ENCODE measurements around the gene AVPR1B.

DNA sequence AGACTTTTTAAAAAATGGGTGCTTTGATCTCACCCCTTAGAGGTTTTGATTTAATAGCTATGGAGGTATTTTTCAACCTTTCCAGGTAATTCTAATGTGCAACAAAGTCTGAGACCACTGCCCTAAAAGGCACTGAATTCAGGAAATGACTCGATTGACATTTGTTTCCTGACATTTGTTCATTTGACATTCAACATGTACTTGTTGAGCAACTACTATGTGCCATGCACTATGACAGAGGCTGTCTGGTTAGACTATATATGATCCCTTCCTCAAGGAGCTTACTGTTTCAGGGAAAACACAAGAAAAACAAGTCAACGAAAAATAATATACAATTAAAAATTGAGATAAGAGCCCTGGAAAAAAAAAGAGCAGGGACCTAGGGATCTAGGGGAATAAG lies 25.6 kb upstream of the AVPR1B start:
- TF ChIP-seq, protein P1, sequence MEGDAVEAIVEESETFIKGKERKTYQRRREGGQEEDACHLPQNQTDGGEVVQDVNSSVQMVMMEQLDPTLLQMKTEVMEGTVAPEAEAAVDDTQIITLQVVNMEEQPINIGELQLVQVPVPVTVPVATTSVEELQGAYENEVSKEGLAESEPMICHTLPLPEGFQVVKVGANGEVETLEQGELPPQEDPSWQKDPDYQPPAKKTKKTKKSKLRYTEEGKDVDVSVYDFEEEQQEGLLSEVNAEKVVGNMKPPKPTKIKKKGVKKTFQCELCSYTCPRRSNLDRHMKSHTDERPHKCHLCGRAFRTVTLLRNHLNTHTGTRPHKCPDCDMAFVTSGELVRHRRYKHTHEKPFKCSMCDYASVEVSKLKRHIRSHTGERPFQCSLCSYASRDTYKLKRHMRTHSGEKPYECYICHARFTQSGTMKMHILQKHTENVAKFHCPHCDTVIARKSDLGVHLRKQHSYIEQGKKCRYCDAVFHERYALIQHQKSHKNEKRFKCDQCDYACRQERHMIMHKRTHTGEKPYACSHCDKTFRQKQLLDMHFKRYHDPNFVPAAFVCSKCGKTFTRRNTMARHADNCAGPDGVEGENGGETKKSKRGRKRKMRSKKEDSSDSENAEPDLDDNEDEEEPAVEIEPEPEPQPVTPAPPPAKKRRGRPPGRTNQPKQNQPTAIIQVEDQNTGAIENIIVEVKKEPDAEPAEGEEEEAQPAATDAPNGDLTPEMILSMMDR (IDR thresholded peaks at IDR 0.05) = no peak
- TF ChIP-seq TCF7L2 (IDR thresholded peaks at IDR 0.05; ENCODE audit: low read depth, low read length) = no peak
